NCI-H345 treated with DMSO at 0.1 percent for 48 hours (cell line): ENCODE results near the gene ELF5.

Experiments used
- DNase-seq: peaks from one replicate; lab custom pipeline; 2025; ENCODE audit not compliant: unreplicated experiment; lab: John Stamatoyannopoulos, UW

The ELF5 gene

GRCh38 chr11:34513682-34514449 is at the start of gene ELF5:
Gene ELF5 (minus strand): TSS chr11:34513794. CDS start chr11:34505749, 8,045 bp downstream.
- no peak for DNase-seq

- DNase-seq = no peak
Measured at GRCh38 chr11:34562976-34563375, 49.4 kb upstream of the ELF5 start.

GRCh38 chr11:34560511-34560910 is 46.9 kb upstream of the ELF5 start:
- no peak for DNase-seq

GRCh38 chr11:34558673-34559072 is 45.1 kb upstream of the ELF5 start:
- no peak for DNase-seq

- DNase-seq = no peak
Measured at GRCh38 chr11:34558211-34558610, 44.6 kb upstream of the ELF5 start.

GRCh38 chr11:34552270-34552669 is 38.7 kb upstream of the ELF5 start:
- no peak for DNase-seq

GRCh38 chr11:34549271-34549670 is 35.7 kb upstream of the ELF5 start:
- no peak for DNase-seq

GRCh38 chr11:34548278-34548677 is 34.7 kb upstream of the ELF5 start:
- no peak for DNase-seq

GRCh38 chr11:34546511-34547209 is 33.1 kb upstream of the ELF5 start:
- no peak for DNase-seq

GRCh38 chr11:34542089-34542488 is 28.5 kb upstream of the ELF5 start:
- DNase-seq = no peak

GRCh38 chr11:34540870-34541269 is 27.3 kb upstream of the ELF5 start:
- no peak for DNase-seq

GRCh38 chr11:34537636-34538035 is 24.0 kb upstream of the ELF5 start:
- DNase-seq = no peak

- no peak for DNase-seq
Measured at GRCh38 chr11:34536056-34536455, 22.5 kb upstream of the ELF5 start.

- DNase-seq = no peak
Measured at GRCh38 chr11:34534826-34535225, 21.2 kb upstream of the ELF5 start.

- DNase-seq = no peak
Measured at GRCh38 chr11:34531663-34532062, 18.1 kb upstream of the ELF5 start.

- no peak for DNase-seq
Measured at GRCh38 chr11:34530545-34531234, 17.1 kb upstream of the ELF5 start.

GRCh38 chr11:34529643-34530042 is 16.0 kb upstream of the ELF5 start:
- no peak for DNase-seq

GRCh38 chr11:34528072-34528471 is 14.5 kb upstream of the ELF5 start:
- DNase-seq = no peak

GRCh38 chr11:34525888-34526657 is 12.5 kb upstream of the ELF5 start:
- no peak for DNase-seq

GRCh38 chr11:34525098-34525497 is 11.5 kb upstream of the ELF5 start:
- DNase-seq = no peak

- DNase-seq = no peak
Measured at GRCh38 chr11:34524696-34525095, 11.1 kb upstream of the ELF5 start.
